Ishikawa (cell line): Measurements from ENCODE around the gene SSH2.

Experiments
- CEBPB ChIP-seq: IDR thresholded peaks from 2 replicates; pipeline ENCODE4 v1.6.1; 2012
- FOXM1 ChIP-seq: IDR thresholded peaks from 2 replicates; pipeline ENCODE4 v1.6.1; 2012; ENCODE audit warnings: low read depth, borderline replicate concordance
- TAF1 ChIP-seq: IDR thresholded peaks from 2 replicates; pipeline ENCODE4 v1.6.1; 2012; ENCODE audit warnings: low read depth, mild to moderate bottlenecking
- TCF12 ChIP-seq: IDR thresholded peaks from 2 replicates; pipeline ENCODE4 v1.6.1; 2012; ENCODE audit warnings: low read depth

DNA sequence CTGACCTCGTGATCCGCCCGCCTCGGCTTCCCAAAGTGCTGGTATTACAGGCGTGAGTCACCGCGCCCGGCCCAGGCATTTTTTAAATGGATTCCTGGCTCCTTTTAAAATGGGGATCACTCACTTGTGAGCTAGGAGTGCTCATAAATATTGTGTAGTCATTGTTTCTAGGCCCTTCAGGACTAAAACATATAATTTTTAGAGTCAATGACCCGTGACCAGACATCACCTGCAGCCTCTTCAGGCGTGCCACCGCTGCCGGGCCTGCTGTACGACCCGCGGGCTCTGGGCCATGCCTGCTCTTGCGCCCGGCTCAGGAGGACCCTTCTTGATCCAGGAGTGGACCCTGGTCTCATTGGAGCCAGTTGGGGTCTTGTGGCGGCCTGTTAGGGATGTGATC lies 42.2 kb upstream of the SSH2 start:
- TF ChIP-seq TAF1 (no peak), TCF12 (peak; percentile 97), CEBPB (0 out of 2 replicates have a peak, but pooled peaks have one; percentile 38), FOXM1 (peak; percentile 93)
